Measurements from ENCODE around the gene CFAP43.

DNA sequence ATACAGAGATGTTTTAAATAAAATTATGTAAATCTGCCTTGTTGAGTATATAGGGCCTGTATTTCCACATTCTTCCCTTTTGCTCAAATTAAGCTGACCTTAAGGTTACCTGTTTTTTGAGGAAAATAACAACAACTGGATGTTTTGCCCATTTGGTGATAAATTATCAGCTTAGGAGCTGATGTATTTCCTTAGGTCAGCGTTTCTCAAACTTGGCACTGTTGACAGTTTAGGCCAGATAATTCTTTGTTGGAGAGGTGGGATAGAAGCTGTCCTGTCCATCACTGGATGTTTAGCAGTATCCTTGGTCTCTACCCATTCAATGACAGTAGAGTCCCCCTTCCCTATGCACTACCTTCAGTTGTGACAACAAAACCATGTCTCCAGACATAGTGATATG, 44.0 kb upstream of the CFAP43 start:
- TF ChIP-seq, protein P1, sequence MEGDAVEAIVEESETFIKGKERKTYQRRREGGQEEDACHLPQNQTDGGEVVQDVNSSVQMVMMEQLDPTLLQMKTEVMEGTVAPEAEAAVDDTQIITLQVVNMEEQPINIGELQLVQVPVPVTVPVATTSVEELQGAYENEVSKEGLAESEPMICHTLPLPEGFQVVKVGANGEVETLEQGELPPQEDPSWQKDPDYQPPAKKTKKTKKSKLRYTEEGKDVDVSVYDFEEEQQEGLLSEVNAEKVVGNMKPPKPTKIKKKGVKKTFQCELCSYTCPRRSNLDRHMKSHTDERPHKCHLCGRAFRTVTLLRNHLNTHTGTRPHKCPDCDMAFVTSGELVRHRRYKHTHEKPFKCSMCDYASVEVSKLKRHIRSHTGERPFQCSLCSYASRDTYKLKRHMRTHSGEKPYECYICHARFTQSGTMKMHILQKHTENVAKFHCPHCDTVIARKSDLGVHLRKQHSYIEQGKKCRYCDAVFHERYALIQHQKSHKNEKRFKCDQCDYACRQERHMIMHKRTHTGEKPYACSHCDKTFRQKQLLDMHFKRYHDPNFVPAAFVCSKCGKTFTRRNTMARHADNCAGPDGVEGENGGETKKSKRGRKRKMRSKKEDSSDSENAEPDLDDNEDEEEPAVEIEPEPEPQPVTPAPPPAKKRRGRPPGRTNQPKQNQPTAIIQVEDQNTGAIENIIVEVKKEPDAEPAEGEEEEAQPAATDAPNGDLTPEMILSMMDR (IDR thresholded peaks at IDR 0.05), result no peak
- no peak for TF ChIP-seq POLR2A (IDR thresholded peaks at IDR 0.05)

Data from suprapubic skin (tissue), 3 donors.